T-helper 2 cell (primary cell): ENCODE measurements around the gene LRP5.
A peak's percentile ranks its signal among the peaks of the same experiment; 100 is the strongest.
"Not testable (repeated sequence)": the region's sequence is repeated elsewhere in the genome, so short reads cannot be mapped to it uniquely, and the experiment has no call there.

ENCODE experiments used
- DNase-seq, 5 experiments: peaks; one replicate each; pipeline versions ENCODE4 v3.0.0 to v3.0.0-alpha.2; 2012 to 2022

The LRP5 gene

DNA sequence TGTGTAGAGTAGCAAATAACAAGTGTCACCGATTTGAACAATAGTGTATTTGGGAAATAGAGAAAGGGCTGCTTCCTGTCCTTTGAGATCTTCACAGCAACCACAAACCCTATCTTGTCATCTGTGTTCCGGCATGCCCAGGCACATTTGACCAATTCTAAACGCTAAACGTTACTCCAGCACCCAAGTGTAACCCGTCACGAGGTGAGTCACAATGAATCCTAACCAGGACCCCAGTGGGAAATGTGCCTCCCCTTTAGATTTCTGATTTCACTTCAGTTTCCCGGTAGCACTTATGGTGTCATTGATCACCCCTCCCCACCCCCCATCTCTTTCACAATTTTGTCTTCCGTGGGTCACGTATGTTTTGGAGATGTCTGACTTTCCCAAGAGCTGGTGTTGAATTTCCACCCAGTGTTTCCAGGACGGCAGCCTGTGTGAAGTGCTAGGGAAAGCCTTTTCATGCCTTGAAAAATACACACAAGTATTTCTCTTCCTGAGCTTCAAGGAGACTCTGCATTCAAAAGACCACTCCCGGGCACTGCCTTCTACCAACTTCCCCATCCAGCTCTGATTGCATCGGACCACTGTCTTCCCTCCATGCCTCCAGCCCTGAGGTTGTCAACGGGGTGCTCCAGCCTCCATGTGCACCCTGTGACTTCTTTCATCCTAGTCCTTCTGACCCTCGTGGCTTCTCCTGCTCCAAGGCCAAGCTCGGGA, 30.1 kb upstream of the LRP5 start:
- peak in 1 of 5 experiments; percentile 76 for DNase-seq

DNA sequence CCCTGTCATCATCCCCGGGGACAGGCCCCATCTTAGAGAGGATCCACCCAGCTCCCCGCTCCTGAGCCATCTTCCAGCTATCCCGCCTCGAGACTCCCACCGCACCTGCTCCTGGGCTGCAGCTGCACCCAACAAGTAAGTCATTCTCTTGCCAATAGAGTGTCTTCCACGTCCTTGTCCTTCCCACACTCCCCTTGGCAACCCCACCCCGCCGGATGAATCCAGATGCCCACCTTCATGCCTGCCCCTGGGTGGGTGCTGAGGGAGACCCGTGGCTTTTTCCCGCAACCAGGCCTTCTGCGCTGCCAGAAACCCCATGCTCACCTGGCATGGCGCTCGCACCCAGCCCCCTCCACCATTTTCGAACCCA, 29.5 kb upstream of the LRP5 start:
- no peak for DNase-seq

GRCh38 chr11:68284588-68284987, 27.8 kb upstream of the LRP5 start:
- not testable (repeated sequence) for DNase-seq

DNA sequence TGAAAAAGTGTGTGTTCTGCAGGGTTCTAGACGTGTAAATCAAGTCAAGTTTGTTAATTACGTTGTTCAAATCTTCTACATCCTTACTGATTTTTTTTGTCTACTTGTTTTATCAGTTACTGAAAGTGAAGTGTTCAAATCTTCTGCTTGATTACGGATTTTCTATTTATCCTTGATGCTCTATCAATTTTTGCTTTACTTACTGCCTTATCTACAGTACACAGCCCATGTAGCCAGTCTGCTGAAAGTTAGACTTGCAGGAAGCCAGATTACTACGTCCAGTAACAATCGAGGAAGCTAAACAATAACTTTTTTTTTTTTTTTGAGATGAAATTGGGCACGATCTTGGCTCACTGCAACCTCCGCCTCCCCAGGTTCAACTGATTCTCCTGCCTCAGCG, 25.0 kb upstream of the LRP5 start:
- DNase-seq: no peak

- no peak for DNase-seq
These were observed 22.9 kb upstream of the LRP5 start for GRCh38 chr11:68289456-68289855.

GRCh38 chr11:68293708-68294107, 18.7 kb upstream of the LRP5 start:
- DNase-seq: no peak

- DNase-seq: no peak
These were observed 17.1 kb upstream of the LRP5 start for GRCh38 chr11:68295271-68295670.

GRCh38 chr11:68295940-68296339, 16.5 kb upstream of the LRP5 start:
- no peak for DNase-seq

DNA sequence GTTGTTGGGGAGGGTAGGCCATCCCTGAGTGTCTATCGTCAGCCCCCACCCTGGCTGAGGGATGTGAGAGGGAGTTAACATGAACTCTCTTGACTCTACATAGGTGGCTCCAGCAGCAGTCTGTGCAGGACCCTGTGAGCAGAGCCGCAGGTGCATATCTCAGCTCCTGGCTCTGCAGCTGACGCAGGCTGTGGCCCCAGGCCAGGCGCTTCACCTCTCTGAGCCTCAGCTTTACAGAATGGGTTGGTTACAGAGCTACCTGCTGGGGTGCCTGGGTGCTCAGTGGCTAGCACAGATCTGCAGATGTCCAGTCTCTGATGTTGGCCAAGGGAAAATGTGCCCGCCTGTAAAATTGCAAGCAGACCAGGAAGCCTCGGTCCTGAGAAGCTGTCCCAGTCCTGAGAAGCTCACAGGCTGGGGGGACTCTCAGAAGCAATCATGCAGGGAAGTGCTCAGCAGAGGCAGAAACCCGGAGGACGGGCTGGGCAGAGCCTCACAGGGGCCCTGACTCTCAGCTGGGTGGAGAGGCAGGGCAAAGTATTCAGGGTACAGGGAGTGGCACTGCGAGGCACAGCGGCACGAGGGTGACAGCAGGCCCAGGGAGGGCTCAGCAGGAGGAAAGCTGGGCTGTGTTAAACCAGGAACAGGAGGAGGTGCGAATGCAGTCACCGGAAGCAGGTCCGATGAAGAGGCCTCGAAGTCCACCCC, 15.9 kb upstream of the LRP5 start:
- no peak for DNase-seq

GRCh38 chr11:68297052-68297378, 15.4 kb upstream of the LRP5 start:
- no peak for DNase-seq

GRCh38 chr11:68297494-68297811, 14.9 kb upstream of the LRP5 start:
- DNase-seq: no peak

DNA sequence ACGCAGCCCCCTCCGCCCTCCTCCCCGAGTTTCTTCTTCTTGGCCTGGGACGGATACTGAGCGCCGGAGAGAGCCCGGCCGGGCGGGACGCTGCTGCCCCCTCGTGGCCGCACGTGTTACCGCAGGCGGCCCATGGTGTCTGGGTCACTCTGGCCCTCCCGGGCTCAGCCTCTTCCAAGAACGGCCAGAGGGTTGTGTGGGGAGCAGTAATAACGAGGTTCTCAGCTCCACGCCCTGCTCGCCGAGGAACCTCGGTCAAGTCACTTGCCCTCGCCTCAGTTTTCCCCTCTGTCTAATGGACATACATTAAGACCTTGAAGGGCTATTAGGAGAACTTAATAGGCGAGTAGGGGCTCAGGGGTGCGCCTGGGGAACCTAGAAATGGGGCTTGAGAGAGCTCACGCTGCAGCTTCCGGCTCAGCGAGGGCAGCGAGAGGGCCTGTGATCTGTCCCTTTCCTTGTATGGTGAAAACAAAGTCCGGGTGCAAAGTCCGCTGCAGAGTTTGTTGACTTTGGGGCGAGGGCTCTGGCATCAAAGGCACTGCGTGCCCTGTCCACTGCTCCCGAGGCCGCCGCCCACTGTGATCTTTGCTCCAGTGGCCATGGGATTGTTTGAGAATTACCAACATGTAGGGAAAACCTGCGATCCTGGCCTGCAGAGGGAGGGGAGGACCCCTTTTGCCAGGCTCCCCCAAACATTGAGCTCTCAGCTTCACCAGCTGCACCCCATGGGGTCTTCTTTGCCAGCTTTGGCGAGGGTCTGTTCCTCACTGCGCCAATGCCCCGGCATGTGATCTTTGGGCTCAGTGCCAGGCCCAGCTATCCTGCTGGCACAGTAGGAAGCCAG, 14.4 kb upstream of the LRP5 start:
- peak; percentile 48 to 61 (median 59) for DNase-seq

DNA sequence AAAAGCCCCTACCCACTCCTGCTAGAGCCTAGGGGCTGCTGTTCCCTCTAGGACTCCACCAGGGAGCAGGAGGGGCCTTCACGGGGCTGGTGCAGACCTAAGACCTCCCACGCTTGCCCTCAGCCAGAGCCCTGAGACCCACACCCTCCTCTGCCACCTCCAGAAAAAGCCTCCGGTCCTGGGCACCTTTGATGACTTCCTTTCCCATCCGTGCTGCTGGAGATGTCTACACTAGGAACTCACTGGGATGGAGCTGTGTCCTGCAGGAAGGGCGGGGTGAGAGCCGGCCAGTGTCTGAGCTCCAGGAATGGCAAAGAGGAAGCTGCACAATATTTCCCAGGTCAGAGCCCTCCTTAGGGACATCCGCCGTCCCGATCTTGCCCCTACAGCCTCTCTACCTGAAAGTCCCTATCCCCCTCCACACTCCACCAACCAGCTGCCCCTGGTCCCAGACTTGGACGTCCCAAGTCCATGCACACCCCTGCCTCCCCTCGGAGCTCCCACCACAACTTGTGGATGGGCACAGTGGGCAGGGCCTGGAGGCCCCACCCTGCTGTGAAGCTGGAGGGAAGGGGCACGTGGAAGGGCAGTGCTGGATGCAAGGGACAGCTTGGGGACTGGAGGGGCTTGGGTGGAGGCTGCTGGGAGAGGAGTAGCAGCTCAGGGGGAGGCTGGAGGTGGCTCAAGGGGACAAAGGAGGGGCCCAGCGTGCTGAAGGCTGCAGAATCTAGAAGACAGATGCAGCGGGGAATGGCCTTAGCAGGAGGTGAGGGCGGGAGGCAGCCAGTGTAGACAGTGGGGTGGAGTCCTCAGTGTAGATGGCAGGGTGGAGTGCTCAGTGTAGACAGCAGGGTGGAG, 13.5 kb upstream of the LRP5 start:
- DNase-seq: no peak

DNA sequence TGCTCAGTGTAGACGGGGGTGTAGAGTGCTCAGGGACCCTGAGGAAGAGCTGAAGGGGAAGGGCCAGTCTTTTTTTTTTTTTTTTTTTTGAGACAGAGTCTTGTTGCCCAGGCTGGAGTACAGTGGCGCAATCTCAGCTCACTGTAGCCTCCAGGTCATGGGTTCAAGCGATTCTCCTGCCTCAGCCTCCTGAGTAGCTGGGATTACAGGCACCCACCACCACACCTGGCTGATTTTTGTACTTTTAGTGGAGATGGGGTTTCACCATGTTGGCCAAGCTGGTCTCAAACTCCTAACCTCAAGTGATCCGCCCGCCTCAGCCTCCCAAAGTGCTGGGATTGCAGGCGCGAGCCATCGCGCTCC, 12.9 kb upstream of the LRP5 start:
- DNase-seq: not testable (repeated sequence)

DNA sequence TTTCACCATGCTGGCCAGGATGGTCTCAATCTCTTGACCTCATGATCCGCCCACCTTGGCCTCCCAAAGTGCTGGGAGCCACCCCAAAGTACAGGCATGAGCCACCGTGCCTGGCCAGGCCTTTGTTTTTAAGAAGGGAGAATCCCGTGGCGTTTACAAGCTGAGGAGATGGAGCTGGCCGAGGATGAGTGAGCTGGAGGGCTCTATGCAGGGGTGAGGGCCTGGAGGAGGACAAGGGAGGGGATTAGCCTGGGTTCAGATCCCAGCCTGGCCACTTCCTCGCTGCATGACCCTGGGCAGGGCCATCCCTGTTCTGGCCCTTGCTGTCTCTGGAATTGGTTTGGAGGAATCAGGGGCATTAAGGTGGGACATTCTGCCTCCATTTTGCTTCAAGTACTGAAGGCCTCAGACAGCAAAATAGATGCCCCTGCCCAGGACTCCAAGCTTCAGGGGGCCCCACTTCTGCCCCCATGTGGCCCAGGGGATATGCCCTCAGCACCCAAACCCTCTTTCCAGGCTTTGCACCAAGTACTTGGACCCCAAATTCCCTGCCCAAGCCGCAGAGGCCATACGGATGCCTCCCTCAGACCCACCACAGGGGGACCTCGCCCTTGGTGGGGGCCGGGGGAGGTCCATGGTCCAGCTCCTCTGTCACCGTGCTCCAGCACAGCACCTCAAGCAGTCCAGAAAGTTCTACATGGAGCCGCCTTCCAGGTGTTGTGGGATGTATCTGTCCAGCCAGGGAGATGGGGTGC, 12.1 kb upstream of the LRP5 start:
- DNase-seq: no peak

- DNase-seq: no peak
These were observed 10.1 kb upstream of the LRP5 start for GRCh38 chr11:68302256-68302655.

DNA sequence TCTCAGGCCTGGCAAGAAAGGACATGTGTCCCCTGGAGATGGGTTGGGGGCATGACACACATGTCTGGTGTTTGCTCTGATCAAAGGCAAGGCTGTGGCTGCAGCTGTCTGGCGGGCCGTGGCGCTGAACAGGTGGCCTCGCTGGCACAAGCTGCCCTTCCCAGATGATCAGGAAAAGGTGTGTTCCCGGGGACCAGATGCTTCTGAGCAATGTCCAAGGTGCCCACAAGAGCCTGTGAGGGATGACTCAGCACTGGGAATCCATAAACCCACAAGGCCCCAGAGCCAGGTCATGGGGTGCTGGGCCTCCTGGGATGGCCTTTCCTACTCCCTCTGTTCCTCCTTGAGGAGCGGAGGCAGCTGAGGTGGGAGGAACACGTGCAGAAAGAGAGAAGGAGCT, 9.7 kb upstream of the LRP5 start:
- no peak for DNase-seq

GRCh38 chr11:68303083-68303482, 9.3 kb upstream of the LRP5 start:
- no peak for DNase-seq

- DNase-seq: no peak
These were observed 8.2 kb upstream of the LRP5 start for GRCh38 chr11:68303982-68304780.

GRCh38 chr11:68306636-68307035, 5.8 kb upstream of the LRP5 start:
- no peak for DNase-seq

DNA sequence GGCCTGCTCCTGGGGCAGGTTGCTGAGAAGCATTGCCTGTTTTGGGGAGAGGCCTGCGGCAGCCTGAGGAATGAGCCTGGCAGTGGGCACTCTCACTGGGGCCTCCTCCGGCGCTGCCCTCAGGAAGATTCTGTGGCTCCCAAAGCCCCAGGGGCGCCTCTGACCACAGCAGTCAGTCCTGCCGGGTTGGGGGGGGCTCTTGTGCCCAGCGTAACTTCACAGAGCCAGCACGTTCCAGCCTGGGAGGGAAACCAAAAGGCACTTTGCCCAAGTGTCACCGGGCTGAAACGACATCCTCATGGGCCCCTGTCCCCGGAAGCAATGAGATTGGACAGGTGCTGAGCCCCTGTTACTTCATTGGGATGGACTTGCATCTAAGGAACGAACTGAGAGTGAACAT, 4.3 kb upstream of the LRP5 start:
- no peak for DNase-seq
